ACC112 (cell line): ENCODE measurements around the gene ZNF396.

Source experiments
- H2AFZ ChIP-seq: fragments of 200-600 bp; sonication (generic); one replicate; pipeline ENCODE4 v1.6.0; 2017; ENCODE audit warnings: antibody characterized with exemption, low read length; ENCODE audit not compliant: unreplicated experiment
- H3K27ac ChIP-seq: fragments of 200-600 bp; sonication (generic); 2 replicates; pipeline ENCODE4 v1.5.1; 2014; ENCODE audit warnings: low read depth, mild to moderate bottlenecking, antibody characterized with exemption, low read length, moderate library complexity
- H3K27me3 ChIP-seq: fragments of 200-600 bp; sonication (generic); 2 replicates; pipeline ENCODE4 v1.6.1; 2014; ENCODE audit warnings: mild to moderate bottlenecking, antibody characterized with exemption, low read length, moderate library complexity, mixed read lengths; ENCODE audit not compliant: insufficient read depth
- H3K36me3 ChIP-seq: fragments of 200-600 bp; sonication (generic); 2 replicates; pipeline ENCODE4 v1.6.1; 2016; ENCODE audit warnings: mild to moderate bottlenecking, antibody characterized with exemption, low read length, moderate library complexity, mixed read lengths; ENCODE audit not compliant: insufficient read depth
- H3K4me1 ChIP-seq: fragments of 200-600 bp; sonication (generic); one replicate; pipeline ENCODE4 v1.6.1; 2016; ENCODE audit warnings: low read length, mixed read lengths; ENCODE audit not compliant: insufficient read depth, unreplicated experiment, control insufficient read depth
- H3K4me3 ChIP-seq: fragments of 200-600 bp; sonication (generic); 2 replicates; pipeline ENCODE4 v1.5.1; 2014; ENCODE audit warnings: mild to moderate bottlenecking, low read depth, low read length
- H3K79me2 ChIP-seq: fragments of 200-600 bp; sonication (generic); one replicate; pipeline ENCODE4 v1.6.0; 2016; ENCODE audit warnings: low read length; ENCODE audit not compliant: control insufficient read depth, unreplicated experiment, insufficient read depth

The ZNF396 gene

GRCh38 chr18:35376742-35377695 is at the start of gene ZNF396:
TSS of gene ZNF396 (minus strand) at chr18:35377337. CDS start at chr18:35374292, 3,045 bp downstream.
- Histone ChIP-seq H3K79me2 (no peaks in the 10 kb centered on the region), H3K36me3 (no peaks in the 10 kb centered on the region), H3K27me3 (no peaks in the 10 kb centered on the region), H3K4me3 (peak within 1 kb of the TSS; percentile 84), H2AFZ (peak within 1 kb of the TSS; percentile 96), H3K4me1 (no peaks in the 10 kb centered on the region), H3K27ac (no peak within 1 kb of the TSS)

- Histone ChIP-seq H3K4me3 (no peak overlapping the region), H3K27me3 (no peaks in the 10 kb centered on the region), H3K79me2 (no peaks in the 10 kb centered on the region), H3K27ac (no peak overlapping the region), H2AFZ (no peak overlapping the region), H3K36me3 (no peaks in the 10 kb centered on the region), H3K4me1 (peaks cover 16% of the 10 kb centered on the region)
Observed at GRCh38 chr18:35426786-35427185, 49.6 kb upstream of the ZNF396 start.

- no peaks in the 10 kb centered on the region for H3K27me3 ChIP-seq
- no peak overlapping the region for H3K4me3 ChIP-seq
- H2AFZ ChIP-seq = no peak overlapping the region
- H3K36me3 ChIP-seq = no peaks in the 10 kb centered on the region
- no peak overlapping the region for H3K27ac ChIP-seq
- no peaks in the 10 kb centered on the region for H3K4me1 ChIP-seq
- no peaks in the 10 kb centered on the region for H3K79me2 ChIP-seq
Observed at GRCh38 chr18:35424356-35424755, 47.2 kb upstream of the ZNF396 start.

- Histone ChIP-seq H3K79me2 (no peaks in the 10 kb centered on the region), H3K4me3 (no peak overlapping the region), H3K27me3 (no peaks in the 10 kb centered on the region), H3K4me1 (no peaks in the 10 kb centered on the region), H3K36me3 (no peaks in the 10 kb centered on the region), H2AFZ (no peak overlapping the region), H3K27ac (no peak overlapping the region)
Observed at GRCh38 chr18:35422237-35422636, 45.1 kb upstream of the ZNF396 start.

GRCh38 chr18:35418610-35419009 is 41.5 kb upstream of the ZNF396 start:
- no peaks in the 10 kb centered on the region for H3K27me3 ChIP-seq
- H3K4me1 ChIP-seq = peaks cover 13% of the 10 kb centered on the region
- H2AFZ ChIP-seq = no peak overlapping the region
- H3K79me2 ChIP-seq = no peaks in the 10 kb centered on the region
- no peaks in the 10 kb centered on the region for H3K36me3 ChIP-seq
- no peak overlapping the region for H3K4me3 ChIP-seq
- no peak overlapping the region for H3K27ac ChIP-seq

- H3K4me1 ChIP-seq = peaks cover 13% of the 10 kb centered on the region
- H3K4me3 ChIP-seq = no peak overlapping the region
- H3K27ac ChIP-seq = no peak overlapping the region
- H3K27me3 ChIP-seq = no peaks in the 10 kb centered on the region
- H3K79me2 ChIP-seq = no peaks in the 10 kb centered on the region
- no peaks in the 10 kb centered on the region for H3K36me3 ChIP-seq
- H2AFZ ChIP-seq = no peak overlapping the region
Observed at GRCh38 chr18:35417223-35417622, 40.1 kb upstream of the ZNF396 start.

GRCh38 chr18:35415511-35416073 is 38.5 kb upstream of the ZNF396 start:
- peak overlapping the region; percentile 39 for H3K4me3 ChIP-seq
- H3K4me1 ChIP-seq = peaks cover 13% of the 10 kb centered on the region
- peak overlapping the region; percentile 54 for H3K27ac ChIP-seq
- H3K27me3 ChIP-seq = no peaks in the 10 kb centered on the region
- no peaks in the 10 kb centered on the region for H3K79me2 ChIP-seq
- H3K36me3 ChIP-seq = no peaks in the 10 kb centered on the region
- H2AFZ ChIP-seq = peak overlapping the region; percentile 97

- Histone ChIP-seq H3K4me1 (peaks cover 13% of the 10 kb centered on the region), H3K4me3 (no peak overlapping the region), H3K27ac (no peak overlapping the region), H3K36me3 (no peaks in the 10 kb centered on the region), H2AFZ (no peak overlapping the region), H3K79me2 (no peaks in the 10 kb centered on the region), H3K27me3 (no peaks in the 10 kb centered on the region)
Observed at GRCh38 chr18:35413163-35413511, 36.0 kb upstream of the ZNF396 start.

- H3K4me3 ChIP-seq = no peak overlapping the region
- H3K79me2 ChIP-seq = no peaks in the 10 kb centered on the region
- no peak overlapping the region for H2AFZ ChIP-seq
- no peak overlapping the region for H3K27ac ChIP-seq
- H3K36me3 ChIP-seq = no peaks in the 10 kb centered on the region
- H3K27me3 ChIP-seq = no peaks in the 10 kb centered on the region
- H3K4me1 ChIP-seq = peaks cover 13% of the 10 kb centered on the region
Observed at GRCh38 chr18:35411625-35412351, 34.7 kb upstream of the ZNF396 start.

- Histone ChIP-seq H2AFZ (no peak overlapping the region), H3K4me3 (no peak overlapping the region), H3K27me3 (no peaks in the 10 kb centered on the region), H3K79me2 (no peaks in the 10 kb centered on the region), H3K36me3 (no peaks in the 10 kb centered on the region), H3K4me1 (peaks cover 7% of the 10 kb centered on the region), H3K27ac (no peak overlapping the region)
Observed at GRCh38 chr18:35410561-35410960, 33.4 kb upstream of the ZNF396 start.
